NCI-H1105 treated with DMSO at 0.1 percent for 48 hours (cell line): ENCODE measurements around the gene NUDT16L1.

ENCODE experiments used
- DNase-seq: peaks from one replicate; lab custom pipeline; 2025; lab: John Stamatoyannopoulos, UW

NUDT16L1 gene

DNA sequence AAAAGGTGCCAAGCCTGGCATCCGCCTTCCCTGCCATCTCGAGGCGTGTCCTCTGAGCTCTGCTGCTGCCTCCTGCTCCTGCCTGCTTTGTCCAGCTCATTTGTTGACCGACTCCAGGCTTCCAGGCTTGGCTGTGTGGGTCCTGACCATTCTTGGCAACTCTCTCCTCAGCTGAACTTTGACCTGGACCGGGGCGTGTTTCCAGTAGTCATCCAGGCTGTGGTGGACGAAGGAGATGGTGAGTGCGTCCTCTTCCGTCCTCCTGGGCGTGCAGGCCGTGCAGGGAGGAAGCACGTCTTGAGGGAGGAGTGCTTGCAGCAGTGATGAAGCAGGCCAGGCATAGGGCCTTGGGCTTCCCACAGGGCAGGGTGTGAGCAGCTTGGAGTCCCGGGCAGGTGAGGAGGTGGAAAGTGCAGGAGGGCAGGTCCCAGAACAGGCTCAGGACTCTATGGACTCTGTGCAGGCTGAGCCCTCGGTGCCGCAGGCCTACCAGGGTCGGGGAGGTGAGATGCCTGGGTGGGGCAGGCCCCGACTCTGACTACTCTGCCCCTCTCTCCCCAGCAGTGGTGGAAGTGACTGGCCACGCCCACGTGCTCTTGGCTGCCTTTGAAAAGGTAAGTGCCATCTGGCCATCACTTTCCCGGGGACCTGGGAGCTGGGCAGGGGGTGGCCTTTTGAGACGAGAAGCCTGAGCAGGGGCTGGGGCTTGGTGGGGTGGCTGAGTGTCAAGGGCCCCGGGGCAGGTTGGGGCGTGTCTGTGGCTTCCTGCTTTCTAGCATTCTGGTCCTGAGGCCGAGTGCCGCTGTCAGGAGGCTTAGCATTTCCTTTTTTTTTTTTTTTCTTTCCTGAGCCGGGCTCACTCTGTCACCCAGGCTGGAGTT lies 28.6 kb upstream of the NUDT16L1 start:
- no peak for DNase-seq

DNA sequence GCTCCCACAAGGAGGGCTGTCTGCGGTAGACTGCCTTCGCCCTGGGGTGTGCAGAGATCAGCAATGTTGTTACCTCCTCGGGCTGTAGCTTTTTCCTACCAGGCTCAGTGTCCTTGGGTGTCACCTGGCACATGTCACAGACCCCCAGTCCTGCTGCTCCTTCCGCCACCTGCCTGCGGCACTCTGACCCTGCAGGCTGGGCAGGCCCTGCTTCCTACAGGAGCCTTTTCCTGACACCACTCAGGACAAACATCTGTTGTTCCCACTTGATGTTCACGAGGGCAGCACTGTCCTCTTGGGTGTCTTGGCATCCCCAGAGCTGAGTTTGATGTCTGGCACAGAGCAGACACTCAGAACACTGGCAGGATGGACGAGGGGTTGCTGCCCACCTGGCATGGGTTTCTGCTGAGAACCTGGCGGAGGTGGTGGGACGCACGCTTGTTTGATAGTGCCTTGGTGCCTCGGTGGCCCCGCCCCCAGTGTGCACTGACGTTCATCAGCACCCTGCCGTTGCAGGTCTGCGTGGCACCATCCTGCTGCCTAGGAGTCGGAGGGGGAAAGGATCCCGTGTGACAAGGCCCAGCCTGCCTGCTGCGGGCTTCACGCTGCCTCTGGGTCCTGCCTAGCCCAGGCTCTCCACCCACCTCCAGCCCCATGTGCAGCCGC lies 26.7 kb upstream of the NUDT16L1 start:
- no peak for DNase-seq

DNA sequence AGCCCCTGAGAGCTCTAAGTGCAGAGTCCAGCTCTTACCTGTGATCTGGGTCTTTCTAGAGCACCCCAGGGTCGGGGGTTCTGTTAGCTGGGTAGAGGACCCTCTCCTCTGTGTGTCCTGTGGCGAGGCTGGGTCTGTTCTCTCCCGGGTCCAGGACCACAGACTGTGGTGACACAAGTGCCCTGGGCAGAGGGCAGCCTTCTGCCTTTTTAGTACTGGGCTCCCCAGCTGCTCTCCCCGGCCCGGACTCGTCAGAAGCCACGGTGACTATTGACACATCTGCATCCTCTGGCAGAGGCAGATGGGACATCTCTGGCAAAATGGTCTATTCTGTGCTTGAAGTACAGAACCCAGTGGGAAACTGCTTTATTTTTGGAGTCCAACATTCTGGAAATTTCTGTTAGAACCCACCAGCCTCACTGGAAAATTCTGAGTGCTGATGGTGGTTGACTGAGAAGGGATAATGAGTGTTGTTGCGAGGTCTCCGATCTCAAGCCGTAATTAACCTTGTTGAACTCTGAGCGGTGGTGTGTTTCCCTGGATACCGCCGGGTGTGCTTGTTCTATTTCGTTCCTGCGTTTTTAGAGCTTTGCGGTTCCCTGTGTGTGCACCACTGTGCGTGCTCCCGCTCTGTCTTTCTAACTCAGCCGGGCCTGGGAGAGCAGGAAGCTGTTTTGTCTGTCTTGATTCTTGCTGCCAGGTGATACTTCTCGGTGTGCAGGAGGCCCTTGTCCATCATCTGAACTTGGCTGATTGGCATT lies 26.0 kb upstream of the NUDT16L1 start:
- no peak for DNase-seq

DNA sequence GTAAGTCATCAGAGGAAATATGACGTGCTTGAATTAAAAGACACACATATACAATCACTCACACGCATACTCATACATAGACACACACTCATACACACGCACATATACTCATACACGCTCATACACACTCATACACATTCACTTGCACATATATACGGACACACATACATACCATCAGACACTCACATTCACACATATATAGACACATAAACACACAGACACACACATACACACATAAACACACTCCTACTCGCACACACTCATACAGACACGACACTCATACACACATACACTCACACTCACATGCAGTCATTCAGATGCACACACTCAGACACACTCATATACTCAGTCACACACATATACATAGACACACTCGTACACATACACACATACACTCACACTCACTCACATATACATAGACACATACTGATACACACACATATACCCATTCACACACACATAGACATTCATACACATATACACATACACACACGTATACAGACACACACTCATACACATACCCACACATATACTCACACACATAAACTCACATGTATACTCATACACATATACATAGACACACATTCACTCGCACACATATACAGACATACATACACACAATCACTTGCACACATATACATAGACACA lies 24.9 kb upstream of the NUDT16L1 start:
- no peak for DNase-seq

DNA sequence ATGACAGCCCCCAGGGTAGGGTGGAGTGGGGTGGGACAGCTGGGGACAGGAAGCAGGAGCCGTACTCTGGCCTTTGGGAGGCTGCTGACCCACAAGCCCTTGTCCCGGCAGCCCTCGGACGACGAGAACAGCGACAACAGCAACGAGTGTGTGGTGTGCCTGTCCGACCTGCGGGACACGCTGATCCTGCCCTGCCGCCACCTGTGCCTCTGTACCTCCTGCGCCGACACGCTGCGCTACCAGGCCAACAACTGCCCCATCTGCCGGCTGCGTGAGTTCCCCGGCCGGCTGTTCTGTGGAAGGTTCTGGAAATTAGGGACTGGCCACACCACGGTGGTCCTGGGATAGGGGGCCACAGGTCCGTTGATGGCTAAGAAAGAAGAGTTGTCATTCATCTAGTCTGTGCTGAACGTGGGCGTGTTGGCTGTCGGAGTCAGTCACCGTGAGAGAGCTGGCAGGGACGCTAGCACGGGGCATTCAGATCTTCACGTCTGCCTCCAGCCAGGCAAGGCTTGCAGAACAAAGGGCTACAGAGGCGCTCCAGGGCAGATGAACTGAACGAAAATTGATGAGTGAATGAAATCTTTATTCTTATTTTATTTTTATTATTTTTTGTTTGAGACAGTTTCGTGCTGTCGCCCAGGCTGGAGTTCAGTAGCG lies 19.8 kb upstream of the NUDT16L1 start:
- DNase-seq, result no peak

DNA sequence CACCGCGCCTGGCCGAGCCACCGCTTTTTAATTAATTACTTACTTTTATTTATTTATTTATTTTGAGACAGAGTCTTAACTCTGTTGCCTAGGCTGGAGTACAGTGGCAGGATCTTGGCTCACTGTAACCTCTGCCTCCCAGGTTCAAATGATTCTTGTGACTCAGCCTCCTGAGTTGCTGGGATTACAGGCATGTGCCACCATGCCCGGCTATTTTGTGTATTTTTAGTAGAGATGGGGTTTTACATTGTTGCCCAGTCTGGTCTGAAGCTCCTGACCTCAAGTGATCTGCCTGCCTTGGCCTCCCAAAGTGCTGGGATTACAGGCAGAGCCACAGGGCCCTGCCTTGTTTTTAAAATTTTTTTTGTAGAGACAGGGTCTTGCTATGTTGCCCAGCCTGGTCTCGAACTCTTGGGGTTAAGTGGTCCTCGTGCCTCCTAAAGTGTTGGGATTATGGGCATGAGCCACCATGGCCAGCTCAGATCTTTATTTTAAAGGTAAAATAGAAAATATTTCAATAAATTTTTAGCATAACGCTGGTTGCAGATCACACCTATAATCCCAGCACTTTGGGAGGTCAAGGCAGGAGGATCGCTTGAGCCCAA lies 18.3 kb upstream of the NUDT16L1 start:
- no peak for DNase-seq

DNA sequence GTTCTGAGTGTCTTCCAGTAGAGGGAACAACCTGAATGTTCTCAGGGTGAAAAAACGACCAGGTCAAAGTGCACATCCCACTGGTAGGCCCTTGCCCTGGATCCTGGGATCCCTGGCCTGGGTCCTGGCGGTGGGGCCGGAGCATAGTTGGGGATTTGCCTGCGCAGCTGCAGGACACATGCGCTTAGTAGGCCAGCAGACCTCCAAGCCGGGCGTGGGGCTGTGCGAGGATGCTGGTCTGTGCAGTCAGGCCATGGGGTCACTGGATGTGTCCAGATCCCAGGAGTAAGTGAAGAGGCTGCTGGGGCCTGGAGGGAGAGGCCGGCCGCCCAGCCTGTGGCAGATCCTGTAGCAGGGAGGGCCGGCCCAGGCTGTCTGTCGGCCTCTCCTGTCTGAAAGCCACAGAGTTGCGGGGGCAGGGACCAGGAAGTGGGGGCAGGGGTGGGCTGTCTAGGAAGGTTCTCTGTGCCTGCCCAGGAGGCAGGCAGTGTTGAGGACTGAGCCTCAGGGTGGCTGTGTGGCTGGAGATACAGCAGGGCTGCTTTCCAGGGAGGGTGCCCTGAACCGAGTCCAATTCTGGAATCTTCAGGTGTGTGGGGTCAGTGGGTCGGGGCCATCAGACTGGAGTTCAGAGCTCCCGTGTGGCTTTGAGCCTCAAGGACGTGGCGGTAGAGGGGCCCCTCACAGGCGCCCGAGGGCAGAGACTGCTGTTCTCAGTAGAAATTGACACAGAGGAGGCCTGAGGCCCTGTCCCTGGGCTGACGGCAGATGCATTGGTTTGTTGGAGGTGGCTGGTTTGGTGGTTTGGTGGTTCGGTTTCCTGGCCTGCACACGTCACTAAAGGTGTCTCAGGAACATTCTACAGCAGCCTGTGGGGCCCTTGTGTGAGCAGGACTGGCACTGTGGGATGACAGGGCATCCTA lies 17.2 kb upstream of the NUDT16L1 start:
- DNase-seq, result no peak

DNA sequence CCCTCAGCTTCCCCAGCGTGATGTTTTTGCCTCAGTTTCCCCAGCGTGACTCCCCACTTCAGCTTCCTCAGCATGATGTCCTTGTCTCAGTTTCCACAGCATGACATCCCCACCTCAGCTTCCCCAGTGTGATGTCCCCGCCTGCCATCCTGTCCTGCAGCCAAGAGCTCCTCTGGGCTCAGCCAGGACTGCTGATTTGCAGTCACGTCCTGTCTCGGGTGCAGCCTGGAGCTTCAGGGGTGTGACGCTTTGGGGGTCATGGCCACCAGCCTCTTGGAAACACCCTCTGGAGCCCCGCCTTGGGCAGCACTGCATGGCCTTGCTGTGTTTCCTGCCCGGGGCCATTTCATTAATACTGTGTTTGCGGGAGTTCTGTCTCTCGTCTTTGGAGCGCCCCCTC lies 16.5 kb upstream of the NUDT16L1 start:
- DNase-seq, result no peak

DNA sequence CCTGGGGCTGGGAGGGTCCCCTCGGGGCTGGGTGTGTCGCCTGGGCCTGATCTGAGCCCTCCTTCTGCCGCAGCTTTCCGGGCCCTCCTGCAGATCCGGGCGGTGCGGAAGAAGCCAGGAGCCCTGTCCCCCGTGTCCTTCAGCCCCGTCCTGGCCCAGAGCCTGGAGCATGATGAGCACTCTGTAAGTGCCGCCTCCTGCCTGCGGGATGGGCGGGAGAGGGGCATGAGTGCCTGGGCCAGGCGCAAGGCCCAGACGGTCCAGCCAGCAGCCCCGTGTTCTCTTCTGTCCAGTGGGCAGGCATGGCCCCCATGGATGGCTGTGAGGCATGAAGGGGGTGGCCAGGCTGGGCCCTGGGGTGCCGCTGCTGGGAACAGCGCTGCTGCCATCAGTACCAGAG lies 16.0 kb upstream of the NUDT16L1 start:
- DNase-seq, result no peak

DNA sequence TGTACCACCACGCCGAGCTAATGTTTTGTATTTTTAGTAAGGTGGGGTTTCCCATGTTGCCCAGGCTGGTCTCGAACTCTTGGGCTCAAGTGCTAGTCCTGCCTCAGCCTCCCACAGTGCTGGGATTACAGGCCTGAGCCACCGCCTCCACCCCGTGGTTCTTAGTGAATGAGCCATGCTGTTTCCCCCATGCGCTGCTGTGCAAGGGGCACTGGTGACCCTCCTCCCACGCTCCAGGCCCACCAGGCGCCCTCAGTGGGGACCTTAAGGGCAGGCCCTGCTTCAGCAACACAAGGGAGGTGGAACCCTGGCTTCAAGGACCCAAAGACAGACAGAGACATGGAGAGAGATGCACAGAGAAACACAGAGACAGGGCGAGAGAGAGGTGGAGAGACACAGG lies 15.4 kb upstream of the NUDT16L1 start:
- DNase-seq, result no peak

DNA sequence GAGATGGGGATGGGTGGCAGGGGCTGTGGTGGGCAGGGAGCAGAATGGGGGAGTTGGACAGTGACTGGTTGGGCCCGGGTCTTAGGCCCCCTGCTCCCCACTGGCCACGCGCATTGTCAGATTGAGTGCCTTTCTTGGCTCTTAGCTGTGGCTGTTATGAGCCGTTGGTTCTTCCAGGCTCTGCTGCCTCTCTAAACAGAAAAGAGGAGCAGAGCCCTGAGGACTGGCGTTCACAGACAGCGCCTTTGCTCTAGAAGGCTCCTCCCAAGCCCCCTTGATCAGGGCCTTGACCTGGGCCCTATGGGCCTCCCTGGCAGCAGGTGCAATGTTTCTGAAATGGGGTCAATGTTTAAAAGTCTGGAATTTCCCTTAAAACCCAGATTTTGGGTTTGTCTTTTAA lies 14.8 kb upstream of the NUDT16L1 start:
- no peak for DNase-seq

DNA sequence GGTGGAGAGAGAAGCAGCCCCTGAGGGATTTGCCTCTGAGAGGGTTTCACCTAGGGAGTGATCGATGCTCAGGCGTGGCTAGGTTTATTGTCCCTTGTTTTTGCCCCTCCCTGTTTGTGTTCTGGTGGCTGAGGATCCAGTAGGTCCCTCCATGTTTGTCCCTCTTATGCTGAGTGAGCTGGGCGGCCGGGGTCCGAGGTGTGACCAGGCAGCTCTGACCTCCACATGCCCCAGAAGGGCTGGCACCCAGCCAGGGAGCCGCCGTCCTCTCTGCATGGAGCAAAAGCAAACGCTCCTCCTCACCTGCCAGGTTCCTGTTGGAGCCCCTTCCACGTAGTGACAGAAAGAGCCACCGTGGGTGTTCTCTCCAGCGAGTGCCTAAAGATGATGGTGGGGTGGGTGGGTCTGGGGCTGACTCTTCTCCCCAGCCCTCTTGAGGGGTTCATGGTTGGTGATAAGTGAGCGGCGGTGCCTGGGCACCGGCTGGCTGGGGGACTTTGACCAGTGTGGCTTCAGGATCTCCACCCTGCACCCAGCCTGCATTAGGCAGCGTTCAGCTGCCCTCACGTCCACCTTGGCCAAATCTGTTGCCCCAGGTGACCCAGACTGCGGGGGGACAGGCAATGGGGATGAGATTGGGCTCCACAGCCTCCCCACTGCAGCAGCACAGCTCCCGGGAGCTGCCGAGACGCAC lies 14.1 kb upstream of the NUDT16L1 start:
- DNase-seq, result no peak

DNA sequence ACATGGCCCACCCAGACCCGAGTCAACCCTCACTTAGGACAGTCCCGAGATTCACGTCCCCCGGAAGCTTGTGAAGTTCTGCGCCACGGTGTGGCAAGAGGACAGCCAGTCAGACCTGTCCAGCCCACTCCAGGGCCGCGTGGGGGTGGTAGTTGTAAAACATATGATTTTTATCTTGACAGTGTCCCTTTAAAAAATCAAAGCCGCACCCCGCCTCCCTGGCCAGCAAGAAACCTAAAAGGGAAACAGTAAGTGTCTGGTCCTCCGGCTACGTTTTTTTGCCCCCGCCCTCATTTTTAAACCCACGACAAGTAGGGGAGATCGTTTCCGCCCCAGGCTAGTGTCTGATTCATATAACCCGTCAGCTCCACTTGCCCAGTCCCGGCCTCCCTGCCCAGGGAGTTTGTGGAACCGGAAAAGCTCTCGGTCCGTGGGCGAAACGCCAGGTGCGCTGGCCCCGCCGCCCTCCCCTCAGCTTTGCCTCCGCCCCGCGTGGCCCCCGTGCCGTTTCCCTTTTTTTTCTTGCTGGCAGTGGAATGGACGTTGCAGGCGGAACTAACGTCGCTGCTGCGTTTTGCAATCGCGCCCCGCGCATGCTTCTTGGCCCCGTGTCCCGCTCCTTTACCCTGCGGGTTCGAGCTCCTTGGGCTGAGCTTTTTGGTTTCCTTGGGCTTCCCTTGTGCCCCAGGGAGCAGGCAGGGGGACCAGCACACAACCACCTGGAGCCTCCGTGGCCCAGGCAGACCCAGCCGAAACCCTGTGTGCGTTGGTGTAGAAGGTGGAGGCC lies 13.3 kb upstream of the NUDT16L1 start:
- no peak for DNase-seq

DNA sequence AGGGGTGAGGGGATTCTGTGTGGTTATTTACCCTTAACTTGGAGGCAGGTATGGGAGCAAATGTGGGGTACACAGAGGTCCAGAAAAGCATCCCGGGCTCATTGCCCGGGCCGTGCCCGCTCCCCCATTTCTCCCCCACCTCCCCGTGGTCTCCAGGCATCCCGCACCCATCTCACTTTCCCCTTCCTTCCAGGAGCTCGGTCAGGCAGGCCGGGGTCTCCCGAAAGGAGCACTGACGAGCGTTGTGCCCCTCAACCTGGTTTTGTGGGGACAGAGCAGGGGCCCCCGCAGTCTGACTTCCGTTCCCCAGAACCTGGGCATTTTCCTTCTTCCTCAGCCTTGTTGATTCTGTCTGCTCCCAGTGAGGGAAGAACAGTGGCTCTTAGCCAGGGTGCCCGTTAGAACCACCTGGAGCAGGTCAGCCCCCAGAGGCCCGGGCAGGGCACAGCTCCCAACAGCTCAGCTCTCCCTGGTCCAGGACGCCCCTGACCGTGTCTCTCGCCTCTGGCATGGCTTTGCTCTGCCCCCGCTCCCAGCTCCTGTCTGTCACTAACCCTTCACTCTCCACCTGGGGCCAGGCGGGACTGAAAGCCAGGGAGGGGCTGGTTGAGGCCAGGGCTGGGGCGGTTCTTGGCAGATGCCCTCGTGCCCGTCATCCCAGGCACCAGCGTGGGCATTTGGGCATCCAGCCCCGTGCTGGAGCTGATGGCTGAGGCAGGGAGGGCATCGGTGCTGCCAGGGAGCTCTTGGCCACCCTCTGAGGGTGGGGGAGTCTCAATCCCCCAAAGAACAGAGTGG lies 12.5 kb upstream of the NUDT16L1 start:
- no peak for DNase-seq

DNA sequence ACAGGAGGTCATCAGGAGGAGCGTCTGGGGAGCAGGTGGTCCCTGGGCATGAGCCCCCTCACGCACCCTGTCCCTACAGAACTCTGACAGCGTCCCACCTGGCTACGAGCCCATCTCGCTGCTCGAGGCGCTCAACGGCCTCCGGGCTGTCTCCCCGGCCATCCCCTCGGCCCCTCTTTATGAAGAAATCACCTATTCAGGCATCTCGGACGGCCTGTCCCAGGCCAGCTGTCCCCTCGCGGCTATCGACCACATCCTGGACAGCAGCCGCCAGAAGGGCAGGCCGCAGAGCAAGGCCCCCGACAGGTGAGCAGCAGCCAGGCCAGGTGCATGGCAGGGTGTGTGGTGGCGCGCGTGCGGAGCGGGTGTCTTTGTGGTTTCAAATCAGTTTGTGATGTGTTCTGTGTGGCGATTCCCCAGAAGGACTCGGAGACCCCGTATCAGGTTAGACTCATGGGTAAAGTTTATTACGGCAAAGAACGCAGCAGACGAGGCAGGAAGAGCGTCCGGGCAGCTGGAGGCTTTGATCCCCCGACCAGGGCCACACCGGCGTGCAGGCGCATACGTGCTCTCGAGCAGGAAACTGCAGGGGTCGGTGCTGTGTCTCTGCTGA lies 11.8 kb upstream of the NUDT16L1 start:
- no peak for DNase-seq

DNA sequence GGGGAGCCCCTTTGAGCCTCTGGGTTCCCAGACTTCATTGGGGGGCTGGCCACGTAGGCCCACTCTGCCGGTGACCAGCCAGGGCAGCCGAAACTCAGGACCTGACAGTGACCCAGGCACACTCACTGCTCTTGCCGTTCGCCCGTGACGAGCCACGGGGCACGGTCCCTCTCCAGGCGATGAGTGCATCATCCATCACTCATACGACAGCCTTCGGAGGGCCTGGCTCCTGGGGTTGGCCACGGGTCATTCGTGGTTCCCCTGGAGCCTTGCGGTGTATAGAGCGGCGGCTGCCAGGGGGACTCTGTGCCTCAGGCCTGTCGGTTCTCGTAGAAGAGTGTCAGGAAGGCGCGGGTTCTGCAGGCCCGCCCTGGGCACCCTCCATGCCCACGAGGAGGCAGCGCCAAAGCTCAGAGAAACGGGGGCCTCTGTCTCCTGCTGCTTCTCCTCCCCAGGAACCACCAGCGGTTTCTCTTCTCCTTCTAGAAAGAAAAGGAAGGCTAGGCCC lies 11.2 kb upstream of the NUDT16L1 start:
- no peak for DNase-seq

DNA sequence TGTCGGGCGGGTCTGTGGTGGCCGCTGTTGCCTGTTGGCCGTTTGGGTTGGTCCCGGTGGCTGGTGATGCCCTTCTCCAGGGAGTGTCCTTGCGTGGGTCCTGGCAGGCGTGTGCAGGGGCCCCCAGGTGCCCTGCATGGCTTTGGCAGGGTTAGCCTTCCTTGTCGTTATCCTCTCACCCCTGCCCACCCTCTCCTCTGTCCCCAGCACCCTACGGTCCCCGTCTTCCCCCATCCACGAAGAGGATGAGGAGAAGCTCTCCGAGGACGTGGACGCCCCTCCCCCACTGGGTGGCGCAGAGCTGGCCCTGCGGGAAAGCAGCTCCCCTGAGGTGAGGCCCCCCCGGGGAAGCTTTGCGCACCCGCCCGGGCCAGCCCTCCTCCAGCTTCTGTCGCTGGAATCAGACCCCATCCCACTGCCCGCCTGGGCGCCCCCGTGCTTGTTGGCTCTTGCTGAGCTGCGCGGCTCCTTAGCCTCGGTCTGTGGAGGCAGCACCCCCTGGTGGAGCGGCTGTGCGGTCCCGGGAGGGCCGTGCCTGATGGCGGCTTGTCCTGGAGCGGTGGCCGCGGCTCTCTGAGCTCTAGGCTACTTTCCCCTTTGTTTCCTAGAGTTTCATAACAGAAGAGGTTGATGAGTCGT lies 10.6 kb upstream of the NUDT16L1 start:
- DNase-seq, result no peak
